ENCODE results near the gene SF3A1.

The SF3A1 gene

GRCh38 chr22:30299322-30299721 is 57.4 kb downstream of the SF3A1 start:
- DNase-seq = no peak

- no peak for DNase-seq
These were observed 58.5 kb downstream of the SF3A1 start for GRCh38 chr22:30297991-30298701.

GRCh38 chr22:30297276-30297990 is 59.3 kb downstream of the SF3A1 start:
- DNase-seq = no peak

- no peak for DNase-seq
These were observed 59.9 kb downstream of the SF3A1 start for GRCh38 chr22:30296833-30297232.

GRCh38 chr22:30296324-30296723 is 60.4 kb downstream of the SF3A1 start:
- no peak for DNase-seq

- DNase-seq = no peak
These were observed 61.1 kb downstream of the SF3A1 start for GRCh38 chr22:30295576-30295975.

GRCh38 chr22:30294830-30295229 is 61.9 kb downstream of the SF3A1 start:
- no peak for DNase-seq

GRCh38 chr22:30294066-30294465 is 62.6 kb downstream of the SF3A1 start:
- DNase-seq = no peak

GRCh38 chr22:30293026-30293425 is 63.7 kb downstream of the SF3A1 start:
- DNase-seq = no peak

GRCh38 chr22:30292069-30292970 is 64.4 kb downstream of the SF3A1 start:
- DNase-seq = no peak

- DNase-seq = no peak
These were observed 65.4 kb downstream of the SF3A1 start for GRCh38 chr22:30291058-30291892.

GRCh38 chr22:30290342-30291057 is 66.2 kb downstream of the SF3A1 start:
- no peak for DNase-seq

GRCh38 chr22:30289980-30290313 is 66.7 kb downstream of the SF3A1 start:
- DNase-seq = no peak

GRCh38 chr22:30289141-30289979 is 67.3 kb downstream of the SF3A1 start, which contains the start of gene CASTOR1:
TSS of gene CASTOR1 (minus strand) at chr22:30289505. CDS start at chr22:30289497, 8 bp downstream.
- peak; percentile 89 for DNase-seq

GRCh38 chr22:30288419-30289140 is 68.1 kb downstream of the SF3A1 start:
- no peak for DNase-seq

- DNase-seq = peak; percentile 86
These were observed 68.9 kb downstream of the SF3A1 start for GRCh38 chr22:30287648-30288418.

- DNase-seq = peak; percentile 88
These were observed 69.7 kb downstream of the SF3A1 start for GRCh38 chr22:30286813-30287647.

GRCh38 chr22:30286331-30286730 is 70.4 kb downstream of the SF3A1 start:
- DNase-seq = no peak

All from T-helper 9 cell (primary cell).